Measurements from ENCODE around the gene ELFN2.

ELFN2 gene

GRCh38 chr22:37344735-37345449, 82.4 kb downstream of the ELFN2 start:
- Histone ChIP-seq H3K79me1 (ENCODE audit: low read depth, low read length) (peaks cover 1% of the 10 kb centered on the region), H3K27me3 (ENCODE audit: control insufficient read depth in 3 of 3, insufficient read depth in 3 of 3, low read depth in 1 of 3, low read length in 3 of 3) (peaks cover 0 to 68% (median 8%) of the 10 kb centered on the region in 3 experiments), H2BK15ac (ENCODE audit: low read length) (peak overlapping the region; percentile 74), H3K4me1 (ENCODE audit: control insufficient read depth in 2 of 2, insufficient read depth in 1 of 2, low read depth in 1 of 2, low read length in 2 of 2) (peaks cover 0 to 13% of the 10 kb centered on the region in 2 donors), H2BK12ac (ENCODE audit: low read length) (peak overlapping the region; percentile 99), H2BK120ac (ENCODE audit: low read depth, low read length) (peak overlapping the region; percentile 8), H3K4me3 (ENCODE audit: low read length in 2 of 2) (no peak overlapping the region), H3K36me3 (replicated peaks in 1 of 2; ENCODE audit: control insufficient read depth in 2 of 2, insufficient read depth in 2 of 2, low read length in 2 of 2) (no peaks in the 10 kb centered on the region), H4K8ac (ENCODE audit: low read depth, low read length) (no peak overlapping the region), H3K27ac (replicated peaks; ENCODE audit: low read length) (no peak overlapping the region), H4K91ac (ENCODE audit: low read depth, low read length, poor library complexity) (no peak overlapping the region), H3K18ac (ENCODE audit: low read length) (peak overlapping the region; percentile 67), H3K9me3 (replicated peaks in 1 of 2; ENCODE audit: control insufficient read depth in 2 of 2, insufficient read depth in 1 of 2, low read depth in 1 of 2, low read length in 2 of 2) (no peaks in the 10 kb centered on the region), H3K9ac (ENCODE audit: low read depth, low read length, poor library complexity) (peak overlapping the region; percentile 78), H3K23ac (ENCODE audit: low read depth, low read length, poor library complexity) (peak overlapping the region; percentile 59), H3K4ac (ENCODE audit: low read length) (no peak overlapping the region), H2AFZ (ENCODE audit: low read length) (no peak overlapping the region), H2BK5ac (ENCODE audit: low read length) (peak overlapping the region; percentile 49), H3K14ac (ENCODE audit: low read length) (no peak overlapping the region), H2AK5ac (ENCODE audit: low read depth, low read length) (peak overlapping the region; percentile 39), H3K4me2 (ENCODE audit: insufficient read depth, low read length, poor library complexity, severe bottlenecking) (no peak overlapping the region)
- no peak for DNase-seq (ENCODE audit: low spot score)
- WGBS, 2 donors (ENCODE audit: extremely low coverage in 2 of 2, insufficient read length in 2 of 2, insufficient replicate concordance in 1 of 2), result no CpG with 5 or more reads among the region's 13 CpGs

- H2BK12ac ChIP-seq (ENCODE audit: low read length), result peak overlapping the region; percentile 99
- H3K27ac ChIP-seq (replicated peaks; ENCODE audit: low read length), result no peak overlapping the region
- WGBS, 2 donors (ENCODE audit: extremely low coverage in 2 of 2, insufficient read length in 2 of 2, insufficient replicate concordance in 1 of 2), result no CpG with 5 or more reads among the region's 17 CpGs
- peak overlapping the region; percentile 67 for H3K18ac ChIP-seq (ENCODE audit: low read length)
- peak overlapping the region; percentile 49 for H2BK5ac ChIP-seq (ENCODE audit: low read length)
- no peaks in the 10 kb centered on the region for H3K9me3 ChIP-seq (replicated peaks in 1 of 2; ENCODE audit: control insufficient read depth in 2 of 2, insufficient read depth in 1 of 2, low read depth in 1 of 2, low read length in 2 of 2)
- no peak for DNase-seq (ENCODE audit: low spot score)
- H4K8ac ChIP-seq (ENCODE audit: low read depth, low read length), result peak overlapping the region; percentile 48
- H2AK5ac ChIP-seq (ENCODE audit: low read depth, low read length), result peak overlapping the region; percentile 39
- no peak overlapping the region for H3K4ac ChIP-seq (ENCODE audit: low read length)
- no peak overlapping the region for H3K4me3 ChIP-seq (ENCODE audit: low read length in 2 of 2)
- H3K27me3 ChIP-seq (ENCODE audit: control insufficient read depth in 3 of 3, insufficient read depth in 3 of 3, low read depth in 1 of 3, low read length in 3 of 3), result peaks cover 0 to 68% (median 8%) of the 10 kb centered on the region in 3 experiments
- no peaks in the 10 kb centered on the region for H3K36me3 ChIP-seq (replicated peaks in 1 of 2; ENCODE audit: control insufficient read depth in 2 of 2, insufficient read depth in 2 of 2, low read length in 2 of 2)
- no peak overlapping the region for H4K91ac ChIP-seq (ENCODE audit: low read depth, low read length, poor library complexity)
- peaks cover 1% of the 10 kb centered on the region for H3K79me1 ChIP-seq (ENCODE audit: low read depth, low read length)
- H3K4me2 ChIP-seq (ENCODE audit: insufficient read depth, low read length, poor library complexity, severe bottlenecking), result no peak overlapping the region
- H3K14ac ChIP-seq (ENCODE audit: low read length), result peak overlapping the region; percentile 50
- H3K4me1 ChIP-seq (ENCODE audit: control insufficient read depth in 2 of 2, insufficient read depth in 1 of 2, low read depth in 1 of 2, low read length in 2 of 2), result peaks cover 0 to 13% of the 10 kb centered on the region in 2 donors
- no peak overlapping the region for H2AFZ ChIP-seq (ENCODE audit: low read length)
- peak overlapping the region; percentile 59 for H3K23ac ChIP-seq (ENCODE audit: low read depth, low read length, poor library complexity)
- peak overlapping the region; percentile 74 for H2BK15ac ChIP-seq (ENCODE audit: low read length)
- peak overlapping the region; percentile 78 for H3K9ac ChIP-seq (ENCODE audit: low read depth, low read length, poor library complexity)
- peak overlapping the region; percentile 8 for H2BK120ac ChIP-seq (ENCODE audit: low read depth, low read length)
Observed at GRCh38 chr22:37343863-37344734, 83.2 kb downstream of the ELFN2 start.

GRCh38 chr22:37343348-37343747, 83.9 kb downstream of the ELFN2 start:
- H3K4me3 ChIP-seq (ENCODE audit: low read length in 2 of 2), result no peak overlapping the region
- no peak overlapping the region for H3K4me2 ChIP-seq (ENCODE audit: insufficient read depth, low read length, poor library complexity, severe bottlenecking)
- H2BK120ac ChIP-seq (ENCODE audit: low read depth, low read length), result no peak overlapping the region
- no peak overlapping the region for H2AFZ ChIP-seq (ENCODE audit: low read length)
- peak overlapping the region; percentile 93 for H2AK5ac ChIP-seq (ENCODE audit: low read depth, low read length)
- peak overlapping the region; percentile 88 for H3K18ac ChIP-seq (ENCODE audit: low read length)
- H3K23ac ChIP-seq (ENCODE audit: low read depth, low read length, poor library complexity), result no peak overlapping the region
- no peak overlapping the region for H4K8ac ChIP-seq (ENCODE audit: low read depth, low read length)
- H2BK15ac ChIP-seq (ENCODE audit: low read length), result peak overlapping the region; percentile 70
- H3K4me1 ChIP-seq (ENCODE audit: control insufficient read depth in 2 of 2, insufficient read depth in 1 of 2, low read depth in 1 of 2, low read length in 2 of 2), result peaks cover 0 to 13% of the 10 kb centered on the region in 2 donors
- H3K14ac ChIP-seq (ENCODE audit: low read length), result no peak overlapping the region
- H2BK12ac ChIP-seq (ENCODE audit: low read length), result peak overlapping the region; percentile 31
- peaks cover 0 to 68% (median 8%) of the 10 kb centered on the region in 3 experiments for H3K27me3 ChIP-seq (ENCODE audit: control insufficient read depth in 3 of 3, insufficient read depth in 3 of 3, low read depth in 1 of 3, low read length in 3 of 3)
- H3K36me3 ChIP-seq (replicated peaks in 1 of 2; ENCODE audit: control insufficient read depth in 2 of 2, insufficient read depth in 2 of 2, low read length in 2 of 2), result no peaks in the 10 kb centered on the region
- peak overlapping the region; percentile 56 for H3K4ac ChIP-seq (ENCODE audit: low read length)
- H4K91ac ChIP-seq (ENCODE audit: low read depth, low read length, poor library complexity), result no peak overlapping the region
- no peak overlapping the region for H2BK5ac ChIP-seq (ENCODE audit: low read length)
- no peak for DNase-seq (ENCODE audit: low spot score)
- H3K9me3 ChIP-seq (replicated peaks in 1 of 2; ENCODE audit: control insufficient read depth in 2 of 2, insufficient read depth in 1 of 2, low read depth in 1 of 2, low read length in 2 of 2), result no peaks in the 10 kb centered on the region
- H3K27ac ChIP-seq (replicated peaks; ENCODE audit: low read length), result no peak overlapping the region
- no peak overlapping the region for H3K9ac ChIP-seq (ENCODE audit: low read depth, low read length, poor library complexity)
- WGBS, 2 donors (ENCODE audit: extremely low coverage in 2 of 2, insufficient read length in 2 of 2, insufficient replicate concordance in 1 of 2), result no CpG with 5 or more reads among the region's 11 CpGs
- H3K79me1 ChIP-seq (ENCODE audit: low read depth, low read length), result peaks cover 1% of the 10 kb centered on the region

GRCh38 chr22:37342065-37342464, 85.2 kb downstream of the ELFN2 start:
- Histone ChIP-seq H3K9me3 (replicated peaks in 1 of 2; ENCODE audit: control insufficient read depth in 2 of 2, insufficient read depth in 1 of 2, low read depth in 1 of 2, low read length in 2 of 2) (no peaks in the 10 kb centered on the region), H3K4me1 (ENCODE audit: control insufficient read depth in 2 of 2, insufficient read depth in 1 of 2, low read depth in 1 of 2, low read length in 2 of 2) (peaks cover 0 to 16% of the 10 kb centered on the region in 2 donors), H3K4me2 (ENCODE audit: insufficient read depth, low read length, poor library complexity, severe bottlenecking) (no peak overlapping the region), H2BK120ac (ENCODE audit: low read depth, low read length) (no peak overlapping the region), H3K36me3 (replicated peaks in 1 of 2; ENCODE audit: control insufficient read depth in 2 of 2, insufficient read depth in 2 of 2, low read length in 2 of 2) (no peaks in the 10 kb centered on the region), H2BK15ac (ENCODE audit: low read length) (no peak overlapping the region), H3K4me3 (ENCODE audit: low read length in 2 of 2) (no peak overlapping the region), H3K18ac (ENCODE audit: low read length) (peak overlapping the region; percentile 9), H4K8ac (ENCODE audit: low read depth, low read length) (no peak overlapping the region), H3K14ac (ENCODE audit: low read length) (no peak overlapping the region), H3K27ac (replicated peaks; ENCODE audit: low read length) (no peak overlapping the region), H3K27me3 (ENCODE audit: control insufficient read depth in 3 of 3, insufficient read depth in 3 of 3, low read depth in 1 of 3, low read length in 3 of 3) (peaks cover 0 to 74% (median 8%) of the 10 kb centered on the region in 3 experiments), H2AFZ (ENCODE audit: low read length) (no peak overlapping the region), H3K23ac (ENCODE audit: low read depth, low read length, poor library complexity) (no peak overlapping the region), H2AK5ac (ENCODE audit: low read depth, low read length) (peak overlapping the region; percentile 40), H2BK12ac (ENCODE audit: low read length) (no peak overlapping the region), H3K4ac (ENCODE audit: low read length) (no peak overlapping the region), H4K91ac (ENCODE audit: low read depth, low read length, poor library complexity) (no peak overlapping the region), H2BK5ac (ENCODE audit: low read length) (no peak overlapping the region), H3K9ac (ENCODE audit: low read depth, low read length, poor library complexity) (no peak overlapping the region), H3K79me1 (ENCODE audit: low read depth, low read length) (no peaks in the 10 kb centered on the region)
- WGBS, 2 donors (ENCODE audit: extremely low coverage in 2 of 2, insufficient read length in 2 of 2, insufficient replicate concordance in 1 of 2), result no CpG with 5 or more reads among the region's 6 CpGs
- DNase-seq (ENCODE audit: low spot score), result no peak
